HG03045 (cell line): ENCODE results near the gene EEFSEC.

ENCODE experiments used
- ATAC-seq: cut with Tn5 transposase; IDR thresholded peaks from one replicate; pipeline ENCODE4 v1.9.1; 2021; ENCODE audit warnings: mild to moderate bottlenecking, moderate library complexity; ENCODE audit not compliant: unreplicated experiment

The EEFSEC gene

DNA sequence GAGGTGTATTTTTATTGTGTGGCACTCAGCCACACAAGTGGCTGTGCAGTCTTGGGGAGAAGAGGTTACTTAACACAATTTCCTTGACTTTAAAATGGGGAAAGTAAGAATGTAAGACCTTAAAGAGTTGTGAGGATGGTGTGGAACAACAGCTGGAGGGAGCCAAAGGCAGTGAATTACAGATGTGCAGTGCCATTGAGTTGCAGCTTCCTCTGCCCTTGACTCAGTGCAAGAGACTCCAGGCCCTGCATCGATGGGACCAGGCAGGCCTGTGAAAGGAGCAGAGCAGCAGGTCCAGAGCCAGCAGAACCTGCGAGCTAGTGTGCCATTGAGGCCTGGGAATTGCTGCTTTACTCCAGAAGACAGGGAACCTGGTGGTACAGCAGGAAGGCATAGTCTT, 27.2 kb downstream of the EEFSEC start:
- no peak for ATAC-seq

DNA sequence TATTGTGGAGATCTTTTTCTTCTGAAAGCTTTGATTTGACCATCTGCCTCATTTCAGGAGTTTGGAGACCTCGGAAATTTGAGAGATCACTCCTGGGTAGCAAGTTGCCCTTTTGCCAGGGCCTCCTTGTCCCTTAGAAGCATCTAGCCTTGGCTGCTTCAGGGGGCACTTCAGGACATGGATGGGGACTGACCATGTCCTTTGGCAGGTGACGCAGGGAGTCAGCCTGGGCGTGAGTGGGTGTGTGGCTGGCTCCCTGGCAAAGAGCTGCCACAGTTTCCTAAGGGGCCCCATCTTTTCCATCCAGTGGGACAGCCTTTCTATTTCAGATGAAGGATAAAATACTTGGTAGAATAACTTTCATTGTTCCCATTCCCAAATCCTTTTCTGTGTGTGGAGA, 27.6 kb downstream of the EEFSEC start:
- no peak for ATAC-seq

DNA sequence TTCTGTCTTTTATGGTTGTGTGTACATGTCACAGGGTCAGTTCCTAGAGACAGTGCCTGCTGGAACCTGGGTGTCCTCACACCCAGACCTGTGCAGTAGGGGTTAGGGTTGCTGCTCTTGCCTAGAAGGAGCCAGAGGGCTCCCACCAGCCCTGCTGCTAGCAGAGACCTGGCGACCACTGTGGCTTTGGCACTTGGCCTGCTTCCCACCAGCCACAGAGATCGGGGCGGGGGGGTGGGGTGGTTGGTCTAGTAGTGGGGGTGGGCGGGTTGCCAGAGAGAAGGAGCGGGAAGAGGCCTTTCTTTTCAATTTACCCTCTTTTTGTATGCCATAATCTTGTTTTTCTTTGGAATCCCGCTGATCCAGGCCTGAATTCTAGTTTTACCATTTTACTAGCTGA, 29.4 kb downstream of the EEFSEC start:
- no peak for ATAC-seq

DNA sequence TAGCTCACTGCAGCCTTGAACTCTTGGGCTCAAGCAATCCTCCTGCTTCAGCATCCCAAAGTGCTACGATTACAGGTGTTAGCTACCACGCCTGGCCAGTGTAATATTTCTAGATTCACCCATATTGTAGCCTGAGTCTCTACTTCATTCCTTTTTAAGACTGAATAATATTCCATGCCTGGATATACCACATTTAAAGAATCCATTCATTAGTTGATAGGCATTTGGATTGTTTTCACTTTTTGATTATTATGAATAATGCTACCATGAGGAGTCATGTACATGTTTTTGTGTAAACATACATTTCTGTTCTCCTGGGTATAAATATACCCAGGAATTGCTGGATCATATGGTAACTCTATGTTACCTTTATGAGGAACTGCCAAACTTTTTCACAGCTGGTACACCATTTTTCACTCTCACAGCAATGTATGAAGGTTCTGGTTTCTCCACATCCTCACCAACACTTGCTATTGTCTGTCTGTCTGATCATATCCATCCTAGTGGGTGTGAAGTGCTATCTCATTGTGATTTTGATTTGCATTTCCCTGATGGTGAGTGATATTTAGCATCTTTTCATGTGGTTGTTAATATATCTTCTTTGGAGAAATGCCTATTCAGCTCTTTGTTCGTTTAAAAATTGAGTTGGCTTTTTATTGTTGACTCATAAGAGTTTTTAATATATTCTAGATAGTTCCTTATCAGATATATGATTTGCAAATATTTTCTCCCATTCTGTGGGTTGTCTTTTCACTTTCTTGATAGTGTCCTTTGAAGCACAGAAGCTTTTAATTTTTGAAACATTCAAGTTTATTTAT, 32.6 kb downstream of the EEFSEC start:
- ATAC-seq: no peak

DNA sequence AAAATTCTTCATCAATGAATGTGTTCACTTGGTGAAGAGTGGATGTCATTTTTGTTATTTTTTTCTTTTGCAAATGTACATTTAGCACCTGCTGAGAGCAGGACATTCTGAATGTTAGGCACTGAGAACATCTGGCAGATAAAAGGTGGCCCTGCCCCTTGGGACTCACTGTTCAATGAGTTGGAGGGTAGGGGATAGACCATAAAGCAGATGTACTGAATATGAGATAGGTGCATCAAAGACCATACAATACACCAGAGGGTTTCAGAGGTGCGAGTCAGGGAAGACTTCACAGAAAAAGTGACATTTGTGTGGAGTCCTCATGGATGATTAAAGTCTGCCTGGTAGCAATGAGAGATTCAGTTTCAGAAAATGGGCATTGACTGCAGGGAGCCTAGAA, 34.2 kb downstream of the EEFSEC start:
- ATAC-seq: no peak

DNA sequence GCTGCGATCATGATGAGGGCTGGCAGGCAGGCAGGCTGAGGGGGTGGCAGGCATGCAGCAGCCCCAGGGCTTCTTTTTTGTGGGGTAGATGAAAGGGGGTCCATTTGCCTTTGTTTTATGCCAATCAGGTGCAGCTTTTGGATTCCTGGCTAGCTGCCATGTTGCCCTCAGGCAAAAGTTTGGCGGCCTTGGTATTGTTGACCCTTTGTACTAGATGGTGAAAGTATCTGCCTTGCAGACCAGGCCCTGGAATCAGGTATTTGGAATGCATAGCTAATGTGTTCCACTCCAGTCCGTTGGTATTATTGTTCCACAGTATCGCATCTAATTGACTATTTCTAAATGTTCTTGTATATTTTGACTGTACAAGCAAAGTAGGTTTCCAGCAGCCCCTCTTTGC, 35.0 kb downstream of the EEFSEC start:
- ATAC-seq: no peak

DNA sequence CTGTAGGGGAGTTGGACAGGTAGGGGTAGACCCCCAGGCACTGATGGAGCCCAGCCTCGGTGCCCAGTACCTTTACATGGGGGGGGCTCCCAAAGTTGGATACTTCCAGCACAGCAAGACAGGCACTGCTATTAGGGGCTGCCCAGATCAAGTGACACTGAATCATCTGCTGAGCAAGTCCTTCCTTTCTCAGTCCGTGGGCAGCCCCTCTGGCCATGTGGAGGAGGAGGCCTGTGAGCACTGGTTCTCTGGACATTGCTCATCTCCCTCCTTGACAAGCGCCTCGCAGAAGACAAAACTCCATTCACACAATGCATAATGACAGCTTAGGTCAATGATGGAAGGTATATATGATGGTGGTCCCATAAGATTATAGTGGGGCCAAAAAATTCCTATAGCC, 35.7 kb downstream of the EEFSEC start:
- ATAC-seq: no peak

DNA sequence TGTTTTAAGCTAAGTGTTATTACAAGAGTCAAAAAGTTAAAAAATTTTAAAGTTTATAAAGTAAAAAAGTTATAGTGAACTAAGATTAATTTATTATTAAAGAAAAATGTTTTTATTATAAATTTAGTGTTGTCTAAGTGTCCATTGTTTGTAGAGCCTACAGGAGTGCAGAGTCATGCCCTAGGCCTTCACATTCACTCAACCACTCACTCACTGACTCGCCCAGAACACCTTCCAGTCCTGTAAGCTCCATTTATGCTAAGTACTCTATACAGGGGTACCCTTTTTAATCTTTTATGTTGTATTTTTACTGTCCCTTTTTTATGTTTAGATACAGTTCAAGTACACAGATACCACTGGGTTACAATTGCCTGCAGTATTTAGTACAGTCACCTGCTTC, 37.2 kb downstream of the EEFSEC start:
- no peak for ATAC-seq

DNA sequence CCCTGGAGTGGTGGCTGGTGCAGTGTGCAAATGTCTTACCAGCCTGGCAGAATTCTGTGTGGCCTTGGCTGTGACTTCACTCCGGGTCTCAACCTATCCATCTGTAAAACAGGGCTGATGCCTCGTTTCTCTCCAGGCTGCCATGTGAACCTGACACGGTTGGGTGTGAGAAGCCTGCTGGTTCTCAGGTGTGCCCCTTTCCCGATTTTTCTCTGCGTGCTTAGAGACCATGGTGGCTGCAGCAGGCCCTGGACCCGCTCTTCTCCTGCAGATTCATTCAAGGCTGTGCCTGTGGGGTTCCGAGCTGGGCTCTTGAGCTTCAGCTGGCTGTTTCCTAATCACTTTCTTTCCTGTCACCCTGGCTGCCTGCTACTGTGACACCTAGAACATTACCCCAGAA, 38.9 kb downstream of the EEFSEC start:
- no peak for ATAC-seq

DNA sequence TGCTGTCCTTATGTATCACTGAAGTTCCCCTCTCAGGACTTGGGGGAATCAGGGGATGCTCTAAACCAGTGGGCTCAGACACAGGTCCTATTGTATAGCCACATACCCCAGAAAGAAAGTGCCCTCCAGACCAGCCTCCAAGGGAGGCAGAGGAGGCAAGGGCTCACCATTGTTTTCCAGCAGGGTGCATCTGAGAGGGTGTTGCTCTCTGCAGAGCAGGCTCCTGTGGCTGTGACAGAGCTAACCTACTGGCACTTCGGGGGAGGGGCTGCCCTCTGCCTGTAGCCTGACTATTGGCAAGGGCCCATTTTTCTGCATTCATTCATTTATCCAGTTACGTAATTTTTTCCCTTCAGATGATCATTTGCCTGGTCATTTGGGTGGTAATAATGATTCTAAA, 39.9 kb downstream of the EEFSEC start:
- ATAC-seq: no peak

DNA sequence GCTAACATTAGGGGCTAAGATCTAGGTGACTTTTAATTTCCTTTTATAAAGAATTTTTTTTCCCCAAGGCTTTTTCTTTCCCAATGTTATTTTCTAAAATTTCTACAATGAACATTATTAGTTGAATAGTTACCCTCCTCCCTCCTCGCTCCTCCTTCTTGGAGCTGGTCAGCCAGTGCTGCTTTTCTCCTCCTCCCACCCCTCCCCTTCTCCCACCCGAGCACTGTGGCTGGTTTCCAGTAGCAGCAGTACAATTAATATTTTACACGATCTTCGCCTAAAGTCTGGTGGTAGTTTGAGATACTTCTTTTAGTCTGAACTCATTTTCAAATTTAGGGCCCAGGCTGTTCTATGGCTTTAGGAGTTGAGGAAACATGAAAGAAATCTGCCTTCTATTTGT, 41.6 kb downstream of the EEFSEC start:
- ATAC-seq: no peak

DNA sequence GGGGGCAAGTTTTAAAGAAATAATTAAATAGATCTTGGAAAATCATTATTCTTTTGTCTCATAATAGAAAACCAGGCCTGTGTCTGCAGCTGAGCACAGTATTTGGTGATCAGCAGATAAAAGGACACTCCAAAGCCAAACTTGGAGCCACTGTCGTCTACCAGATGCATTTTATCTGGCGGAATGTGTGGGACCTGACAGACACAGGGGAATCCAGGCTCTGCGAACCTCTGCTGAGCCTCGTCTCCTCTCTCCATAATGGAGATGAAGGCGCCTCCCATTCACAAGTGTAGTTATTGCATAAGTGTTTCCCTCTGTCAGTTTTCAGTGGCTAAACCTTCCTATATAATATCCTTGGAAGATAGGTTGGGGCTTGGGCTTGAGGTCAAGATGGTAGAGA, 42.1 kb downstream of the EEFSEC start:
- no peak for ATAC-seq

DNA sequence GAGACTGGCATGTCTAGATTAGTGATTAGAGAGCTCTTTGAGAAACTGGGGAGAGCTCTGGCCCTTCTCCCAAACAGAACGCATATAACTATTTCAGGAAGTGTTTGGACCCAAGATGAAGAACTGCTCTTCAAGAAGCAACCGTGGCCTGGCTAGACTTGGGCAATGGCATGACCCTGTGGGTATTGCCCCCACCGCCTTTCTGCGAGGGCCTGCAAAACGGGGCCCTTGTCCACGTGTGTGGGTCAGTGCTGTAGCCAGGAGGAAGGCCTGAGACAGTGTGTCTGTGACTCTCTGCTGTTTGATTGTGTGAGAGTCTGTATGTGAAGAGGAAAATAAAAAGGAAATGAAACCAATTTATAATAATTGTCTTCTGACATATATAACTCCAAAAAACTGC, 42.5 kb downstream of the EEFSEC start:
- no peak for ATAC-seq

DNA sequence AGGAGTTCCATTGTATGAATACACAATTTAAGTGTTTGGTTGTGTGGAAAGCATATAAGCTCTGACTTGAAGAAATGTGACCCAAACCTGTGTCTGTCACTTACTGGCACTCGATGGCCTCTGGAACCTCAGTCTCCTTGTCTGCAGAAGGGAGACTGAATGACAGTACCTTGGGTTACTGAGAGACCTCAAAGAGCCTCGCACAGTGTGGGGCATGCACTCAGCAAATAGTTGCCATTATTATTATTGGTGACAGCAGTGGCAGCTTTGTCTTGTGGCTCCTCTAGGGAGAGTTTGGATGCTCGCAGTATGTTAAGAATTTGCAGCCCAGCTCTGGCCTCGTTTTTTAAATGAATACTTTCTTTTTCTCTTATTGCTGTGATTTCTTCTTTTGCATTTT, 43.4 kb downstream of the EEFSEC start:
- ATAC-seq: no peak

DNA sequence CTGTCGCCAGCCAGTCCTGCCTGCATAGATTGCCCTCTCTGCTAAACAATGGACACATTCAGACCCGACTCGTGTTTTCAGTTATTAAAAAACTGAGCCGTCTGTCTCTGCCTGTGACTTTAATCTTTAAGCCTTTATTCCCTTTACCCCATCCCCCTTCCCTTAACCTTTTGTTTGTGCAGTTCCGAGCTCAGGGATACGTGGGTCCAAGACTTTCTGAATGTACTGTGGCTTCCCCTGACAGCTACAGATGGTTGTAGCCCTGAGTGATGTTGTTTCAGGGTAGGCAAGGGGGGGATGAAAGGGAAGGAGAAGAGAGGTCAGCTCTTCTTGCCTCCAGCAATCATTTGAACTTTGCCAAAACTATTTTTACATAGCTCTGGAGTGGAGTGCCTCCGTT, 44.6 kb downstream of the EEFSEC start:
- ATAC-seq: no peak

DNA sequence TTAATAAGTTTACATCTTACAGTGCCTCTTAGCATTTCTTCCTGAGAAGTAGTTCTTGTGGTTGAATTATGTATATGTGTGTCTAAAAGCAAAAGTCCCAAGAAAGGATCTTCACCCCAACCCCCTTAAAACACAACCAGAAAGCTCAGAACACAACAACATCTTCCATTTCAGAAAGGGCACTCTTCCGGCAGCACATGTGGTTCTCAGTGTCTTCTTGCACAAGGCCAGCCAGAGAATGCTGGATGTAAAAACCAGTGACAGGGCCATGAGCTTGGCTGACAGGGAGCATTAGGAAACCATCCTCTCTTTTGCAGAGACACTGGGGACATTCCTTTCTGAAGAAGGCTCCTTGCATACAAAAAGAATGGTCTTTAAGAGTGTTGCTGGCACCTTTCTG, 45.0 kb downstream of the EEFSEC start:
- ATAC-seq: no peak

DNA sequence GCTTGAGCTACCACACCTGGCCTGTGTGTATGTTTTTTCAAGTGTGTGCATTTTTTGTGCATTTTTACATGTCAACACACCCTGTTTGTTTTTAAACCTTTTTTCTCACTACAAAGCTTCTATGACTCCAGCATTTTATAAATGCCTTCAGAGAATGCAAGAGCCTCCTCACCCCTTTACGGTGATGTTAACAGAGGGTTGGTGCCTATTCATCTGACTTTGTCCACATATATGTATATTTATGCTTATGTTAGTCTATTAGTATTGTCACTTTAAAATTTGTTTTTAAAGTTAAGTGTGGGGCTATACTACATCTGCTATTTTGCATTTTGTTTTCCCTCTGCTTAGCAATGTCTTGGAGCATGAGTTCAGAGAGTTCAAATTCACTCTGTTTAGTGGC, 45.8 kb downstream of the EEFSEC start:
- ATAC-seq: no peak

DNA sequence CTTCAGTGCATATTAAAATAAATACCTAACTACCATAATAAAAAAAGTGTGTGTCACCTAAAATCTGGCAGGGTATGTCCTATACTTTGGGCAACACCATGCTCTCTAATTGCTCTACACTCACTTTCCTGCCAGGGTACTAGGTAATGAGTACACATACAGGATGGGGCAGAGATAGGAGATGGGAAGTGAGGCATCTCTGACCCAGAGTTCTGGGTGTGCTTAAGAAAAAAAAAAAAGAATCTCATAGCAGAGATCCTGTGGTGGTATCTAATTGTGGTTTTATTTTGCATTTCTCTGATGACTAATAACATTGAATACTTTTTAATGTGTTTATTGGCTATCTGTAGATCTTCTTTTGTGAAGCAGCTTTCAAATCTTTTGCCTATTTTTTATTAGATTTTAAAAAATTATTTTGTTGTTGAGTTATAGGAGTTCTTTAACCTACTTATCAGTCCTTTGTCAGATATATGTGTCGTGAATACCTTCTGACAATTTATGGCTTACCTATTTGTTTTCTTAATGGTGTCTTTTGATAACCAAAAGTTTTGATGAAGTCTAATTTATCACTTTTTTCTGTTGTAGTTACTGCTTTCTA, 48.0 kb downstream of the EEFSEC start:
- no peak for ATAC-seq

DNA sequence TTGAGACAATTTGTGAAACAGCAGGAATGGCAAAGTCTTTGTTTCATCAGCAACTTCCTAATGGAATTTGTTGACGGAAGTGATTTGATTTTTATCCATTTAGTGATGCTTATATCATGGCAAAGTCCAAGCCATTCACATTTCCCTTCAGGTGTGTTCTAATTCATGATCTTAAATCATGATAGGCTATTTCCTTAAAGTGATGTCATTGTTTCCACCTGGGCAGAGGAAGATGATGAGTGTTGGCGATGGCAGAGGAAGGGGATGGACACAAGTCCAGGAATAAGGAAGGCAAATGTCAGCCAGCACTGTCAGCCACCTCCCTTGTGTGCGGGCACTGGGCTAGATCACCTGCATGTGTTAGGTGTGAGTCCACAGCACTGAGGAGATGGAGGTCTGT, 49.9 kb downstream of the EEFSEC start:
- no peak for ATAC-seq

DNA sequence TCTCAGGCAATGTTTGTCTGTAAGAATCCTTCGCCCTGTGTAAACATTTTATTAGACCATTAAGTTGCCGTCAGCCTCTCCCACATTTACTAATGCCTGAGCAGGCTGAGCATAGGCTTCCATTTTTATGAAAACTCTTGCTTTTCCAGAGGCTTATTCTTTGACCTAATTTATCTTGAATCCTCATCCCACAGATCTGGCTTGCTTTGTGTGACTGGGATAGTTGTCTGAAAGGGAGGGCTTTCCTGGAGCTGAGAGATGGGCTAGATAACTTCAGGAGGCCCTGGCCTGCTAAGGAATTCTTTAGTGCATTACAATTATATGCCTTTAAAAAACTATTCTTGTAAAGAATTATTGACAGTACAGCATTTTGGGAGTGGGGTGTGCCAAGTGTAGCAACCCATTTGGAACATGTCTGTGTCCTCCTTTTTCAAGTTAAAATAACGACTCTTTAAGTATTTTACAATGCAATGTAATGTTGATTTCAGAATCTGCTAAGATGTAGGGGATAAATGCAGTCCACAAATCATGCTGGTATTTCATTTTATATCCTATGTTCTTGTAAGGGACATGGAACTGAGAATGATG, 52.4 kb downstream of the EEFSEC start:
- ATAC-seq: no peak

DNA sequence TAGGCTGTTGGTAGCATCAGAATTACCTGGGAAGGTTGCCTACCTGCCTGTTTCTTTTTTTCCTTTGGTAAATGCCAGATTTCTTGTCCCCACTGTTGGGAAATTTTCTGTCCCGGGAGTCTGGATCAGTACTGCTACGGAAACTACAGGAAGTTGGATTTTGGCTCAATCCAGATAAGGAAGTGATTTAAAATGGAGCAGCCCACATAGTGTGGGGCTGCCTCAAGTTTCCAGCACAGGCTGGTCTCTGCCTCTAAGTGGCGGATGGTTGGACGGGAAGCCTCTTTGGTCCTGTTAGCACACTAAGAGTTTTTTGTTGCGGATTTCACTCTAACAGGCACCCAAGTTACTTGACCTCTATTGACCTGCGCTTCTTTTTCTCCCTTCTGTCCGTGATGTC, 54.7 kb downstream of the EEFSEC start:
- no peak for ATAC-seq

DNA sequence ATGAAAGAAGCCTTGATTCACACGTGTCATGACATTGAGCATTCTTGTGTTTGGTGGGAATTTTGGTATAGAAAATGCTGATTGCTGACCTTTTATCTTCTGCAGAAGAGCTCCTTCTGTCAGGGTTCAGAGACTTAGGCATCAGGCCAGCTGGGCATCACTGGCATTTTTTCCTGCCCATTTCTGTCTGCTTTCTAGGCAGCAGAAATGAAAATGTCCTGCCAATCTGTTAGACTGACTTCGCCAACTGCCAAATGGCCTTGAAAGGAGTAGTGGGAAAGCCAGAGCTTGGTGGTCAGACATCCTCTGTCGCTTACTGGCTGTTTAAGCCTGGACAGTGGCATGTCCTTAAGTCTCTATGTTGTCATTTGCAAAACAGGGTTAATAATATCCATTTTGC, 57.4 kb downstream of the EEFSEC start:
- ATAC-seq: no peak

DNA sequence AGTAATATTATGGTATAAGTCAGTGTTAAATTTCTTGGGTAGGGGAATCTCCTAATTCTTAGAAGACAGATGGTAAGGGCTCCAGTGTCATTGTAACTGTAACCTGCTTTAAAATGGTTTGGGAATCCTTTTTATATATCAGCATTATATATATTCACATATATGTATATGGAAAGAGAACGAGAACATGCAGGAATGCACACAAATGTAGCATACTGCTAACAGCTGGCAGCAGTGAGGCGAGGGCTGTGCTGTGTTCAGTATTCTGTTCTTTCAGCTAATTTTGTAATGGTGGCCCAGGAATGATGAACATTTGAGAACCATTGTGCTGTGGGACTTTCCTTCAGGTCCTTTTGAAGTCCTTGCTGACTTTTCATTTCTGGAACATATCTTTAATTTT, 60.8 kb downstream of the EEFSEC start:
- ATAC-seq: no peak
